K562 (cell line): ENCODE results near the gene HOXB3. TPM values are rescaled to one million over a fixed set of nuclear protein-coding genes. Genes with fewer than 3 reads are reported as not detected.

Experiments used
- ATAC-seq: fragments of 200-7000 bp; cut with Tn5 transposase; 3 replicates; pipeline ENCODE4 v1.9.1; 2020; ENCODE audit warnings: moderate library complexity
- BruUV-seq: library from RNA; stranded (reverse); fragments of 400-500 nt; replicated peaks from 2 replicates; lab custom pipeline; 2021; lab: Mats Ljungman, UMichigan
- CTCF ChIA-PET: fragments of 300-600 bp; formaldehyde crosslinking; extraction: SDS; loops from one replicate; lab custom pipeline; 2021; ENCODE audit warnings: low intra/inter-chr PET ratio; lab: Yijun Ruan, JAX
- POLR2A ChIA-PET: fragments of 300-600, 350-650 bp; sonication (Branson Sonifier 250); formaldehyde crosslinking; extraction: SDS; loops from one replicate; lab custom pipeline; 2021; ENCODE audit warnings: antibody characterized with exemption, inconsistent platforms; lab: Yijun Ruan, JAX
- DNase-seq, 4 experiments: peaks; one replicate each; pipeline versions ENCODE4 v3.0.0 to v3.0.0-alpha.2; 2011 to 2018; ENCODE audit warnings: low spot score in 3 of 4, mixed read lengths in 3 of 4; ENCODE audit errors: extremely low read depth in 1 of 4
- FAIRE-seq: peaks from 2 replicates; lab custom pipeline; 2011; peaks lifted over from hg19 to GRCh38; lab: Jason Lieb, UNC
- H2AFZ ChIP-seq: 2 replicates; pipeline ENCODE4 v1.6.0; 2011; ENCODE audit warnings: low read depth, low read length, control low read depth, inconsistent platforms
- H3K27ac ChIP-seq: fragments of 200-600 bp; 3 replicates; pipeline ENCODE4 v1.8.0; 2011; ENCODE audit warnings: low read depth, mild to moderate bottlenecking, control low read depth, inconsistent platforms, low read length, moderate library complexity, mixed read lengths; ENCODE audit errors: extremely low read depth
- H3K27me3 ChIP-seq, 2 experiments: fragments of 300-600 bp in 1 of 2; 2 replicates in 1 of 2; 3 replicates in 1 of 2; pipeline versions ENCODE4 v1.6.0 to v1.8.0; 2011; ENCODE audit warnings: inconsistent platforms in 2 of 2, low read length in 2 of 2, mild to moderate bottlenecking in 1 of 2, mixed read lengths in 1 of 2, moderate library complexity in 1 of 2; ENCODE audit not compliant: control insufficient read depth in 2 of 2, insufficient read depth in 2 of 2
- H3K36me3 ChIP-seq: fragments of 300-600 bp; 3 replicates; pipeline ENCODE4 v1.8.0; 2011; ENCODE audit warnings: mild to moderate bottlenecking, low read length, inconsistent platforms; ENCODE audit not compliant: control insufficient read depth, insufficient read depth
- H3K4me1 ChIP-seq, 2 experiments: fragments of 200-600 bp in 1 of 2; replicated peaks in 1 of 2; 2 replicates in 1 of 2; 3 replicates in 1 of 2; pipeline versions ENCODE4 v1.5.1 to v1.8.0; 2011; ENCODE audit warnings: inconsistent platforms in 2 of 2, low read length in 2 of 2, mild to moderate bottlenecking in 1 of 2, mixed read lengths in 1 of 2, moderate library complexity in 1 of 2; ENCODE audit not compliant: control insufficient read depth in 2 of 2, insufficient read depth in 2 of 2
- H3K4me2 ChIP-seq: 2 replicates; pipeline ENCODE4 v1.6.1; 2011; ENCODE audit warnings: low read length, control low read depth, inconsistent platforms, mixed read lengths; ENCODE audit not compliant: insufficient read depth
- H3K4me3 ChIP-seq: fragments of 200-600 bp; sonication (generic), shearing (Covaris generic); 2 replicates; pipeline ENCODE4 v1.5.1; 2016; ENCODE audit warnings: control low read depth, inconsistent platforms
- H3K79me2 ChIP-seq: fragments of 200-600 bp; 3 replicates; pipeline ENCODE4 v1.8.0; 2011; ENCODE audit warnings: low read length, inconsistent platforms; ENCODE audit not compliant: control insufficient read depth, insufficient read depth
- H3K9ac ChIP-seq, 2 experiments: 2 replicates each; pipeline versions ENCODE4 v1.6.0 to v1.6.1; 2011; ENCODE audit warnings: low read depth in 2 of 2, low read length in 2 of 2, control low read depth in 1 of 2, inconsistent platforms in 1 of 2, mild to moderate bottlenecking in 1 of 2, mixed read lengths in 1 of 2; ENCODE audit not compliant: insufficient read depth in 1 of 2
- H3K9me1 ChIP-seq: one replicate; pipeline ENCODE4 v1.6.0; 2011; ENCODE audit warnings: inconsistent platforms, mild to moderate bottlenecking, low read length, moderate library complexity; ENCODE audit not compliant: control insufficient read depth, insufficient read depth
- H3K9me3 ChIP-seq: replicated peaks from 2 replicates; pipeline ENCODE4 v1.5.1; 2011; ENCODE audit warnings: low read depth, low read length, inconsistent platforms; ENCODE audit not compliant: control insufficient read depth, insufficient read depth
- H4K20me1 ChIP-seq: replicated peaks from 2 replicates; pipeline ENCODE4 v1.6.1; 2011; ENCODE audit warnings: low read length, inconsistent platforms, mixed read lengths; ENCODE audit not compliant: control insufficient read depth, insufficient read depth
- CBFA2T3 ChIP-seq: fragments of 450-650 bp; IDR thresholded peaks from 2 replicates; pipeline ENCODE4 v1.6.1; 2017
- CTBP1 ChIP-seq: fragments of 450-650 bp; IDR thresholded peaks from 2 replicates; pipeline ENCODE4 v1.6.1; 2016; ENCODE audit warnings: borderline replicate concordance
- E2F5 ChIP-seq: sonication (generic); formaldehyde crosslinking; IDR thresholded peaks from 2 replicates; pipeline ENCODE4 v1.8.0; 2022; ENCODE audit warnings: mild to moderate bottlenecking, missing genetic modification reagents
- ETV6 ChIP-seq, 3 experiments: fragments of 150-350 bp in 1 of 3; sonication (generic) in 1 of 3; formaldehyde crosslinking in 1 of 3; IDR thresholded peaks; 2 replicates each; pipeline versions ENCODE4 v1.6.1 to v1.8.0; 2014 to 2022; ENCODE audit warnings: borderline replicate concordance in 2 of 3, low read depth in 2 of 3, antibody characterized with exemption in 1 of 3, low read length in 1 of 3, mild to moderate bottlenecking in 1 of 3, missing genetic modification reagents in 1 of 3
- FOSL1 ChIP-seq: fragments of 200-800 bp; sonication (Bioruptor generic); conservative IDR thresholded peaks from 2 replicates; pipeline ENCODE4 v1.6.1; 2016; ENCODE audit warnings: missing genetic modification characterization, missing compliant biosample characterization
- MIER1 ChIP-seq: fragments of 450-650 bp; IDR thresholded peaks from 2 replicates; pipeline ENCODE4 v1.6.1; 2016; ENCODE audit warnings: antibody characterized with exemption, mild to moderate bottlenecking, low read depth
- NCOR1 ChIP-seq: fragments of 450-650 bp; IDR thresholded peaks from 2 replicates; pipeline ENCODE4 v1.6.1; 2016; ENCODE audit warnings: mild to moderate bottlenecking, moderate library complexity
- NFRKB ChIP-seq: fragments of 450-650 bp; IDR thresholded peaks from 2 replicates; pipeline ENCODE4 v1.6.1; 2016; ENCODE audit warnings: low read depth
- TFAP4 ChIP-seq: sonication (generic); formaldehyde crosslinking; IDR thresholded peaks from 2 replicates; pipeline ENCODE4 v1.8.0; 2022; ENCODE audit warnings: missing genetic modification reagents, mild to moderate bottlenecking, moderate library complexity, borderline replicate concordance
- ZFPM2 ChIP-seq: fragments of 250-450 bp; sonication (Bioruptor Pico); IDR thresholded peaks from 2 replicates; pipeline ENCODE4 v1.5.1; 2022; ENCODE audit warnings: mild to moderate bottlenecking
- ZNF395 ChIP-seq: fragments of 200-800 bp; sonication (Bioruptor generic); IDR thresholded peaks from 2 replicates; pipeline ENCODE4 v1.6.1; 2017; ENCODE audit warnings: missing genetic modification characterization, missing compliant biosample characterization
- ZNF583 ChIP-seq: fragments of 250-450 bp; sonication (Bioruptor Pico); IDR thresholded peaks from 2 replicates; pipeline ENCODE4 v1.4.0; 2020
- WGBS: fragments of 100-300 bp; shearing (Covaris generic); methylation state at CpG from one replicate; pipeline ENCODE4 v1.1.6; 2016; ENCODE audit warnings: low coverage, mixed read lengths; ENCODE audit not compliant: insufficient coverage; ENCODE audit errors: missing lambda C conversion rate; 5-methylcytosine and 5-hydroxymethylcytosine counted together
- in situ Hi-C: fragments of 300-500 bp; cut with MboI; formaldehyde crosslinking; loops from 4 replicates; pipeline ENCODE4 v1.15.0; 2018; ENCODE audit warnings: inconsistent platforms, mixed read lengths
- intact Hi-C: fragments of 100-400 bp; cut with micrococcal nuclease; formaldehyde crosslinking; loops from 2 replicates; pipeline ENCODE4 v1.14.2; 2022
- polyA plus RNA-seq, 8 experiments: library from polyadenylated mRNA; depleted of rRNA in 4 of 8; stranded (reverse) in 5 of 8; unstranded in 3 of 8; fragments of >200 nt; fragmentation: Nextera tagmentation in 2 of 8; fragmentation: Illumina TruSeq in 1 of 8; extraction: Ambion mirVana in 2 of 8; extraction: Trizol in 1 of 8; gene quantifications; 2 replicates each; pipeline versions ENCODE4 v1.2.1 to v1.2.3, GENCODE V29; 2011 to 2014; ENCODE audit warnings: inconsistent platforms in 1 of 8, missing spikeins in 1 of 8
- total RNA-seq, 7 experiments: library from RNA; depleted of rRNA in 6 of 7; stranded (reverse); fragments of >200 nt in 6 of 7; fragmentation: Illumina TruSeq in 2 of 7; extraction: Trizol in 2 of 7; gene quantifications; 2 replicates each; pipeline versions ENCODE4 v1.2.1 to v1.2.3, GENCODE V29; 2011 to 2021; ENCODE audit warnings: low replicate concordance in 1 of 7

HOXB3 gene
- total and polyA plus RNA-seq, 9 of the 15 experiments (the other 6 are each of a cell fraction or from before 2014, with no cell fraction given): 2.4 to 41.3 (median 20.2) TPM

- Histone ChIP-seq H3K4me1 (peaks cover 6 to 41% of the 10 kb centered on the region in 2 experiments; a peak in 4 of 5 replicates), H3K4me3 (no peak overlapping the region), H3K9me1 (no peaks in the 10 kb centered on the region), H3K36me3 (no peaks in the 10 kb centered on the region), H3K9me3 (no peaks in the 10 kb centered on the region), H3K9ac (peak overlapping the region in 1 of 2 experiments; percentile 9; a peak in 1 of 4 replicates), H3K27ac (no peak overlapping the region), H3K4me2 (no peak overlapping the region), H3K79me2 (no peaks in the 10 kb centered on the region), H2AFZ (no peak overlapping the region), H4K20me1 (no peaks in the 10 kb centered on the region), H3K27me3 (no peaks in the 10 kb centered on the region)
- no TSS peak for BruUV-seq
- FAIRE-seq (no peak), ATAC-seq (no peak), DNase-seq (no peak)
- 12% methylated on average over 5 of the region's 5 CpGs for WGBS
- in situ Hi-C loops: no loop called here
- intact Hi-C loops: no loop called here
- TF ChIP-seq NCOR1 (no peak), CBFA2T3 (peak; percentile 33), ETV6 (IDR thresholded peaks at IDR 0.05; ENCODE audit: borderline replicate concordance in 1 of 2, low read depth in 2 of 2, low read length in 1 of 2) (no peak), ETV6 (CRISPR knock-in tag; IDR thresholded peaks at IDR 0.05; ENCODE audit: borderline replicate concordance) (no peak), MIER1 (no peak), CTBP1 (peak; percentile 37; the same call in 1 of the 2 replicates), E2F5 (CRISPR knock-in tag) (no peak), ZNF395 (CRISPR knock-in tag) (no peak), ZNF583 (no peak), NFRKB (no peak), TFAP4 (peak; percentile 26; the same call in 1 of the 2 replicates), ZFPM2 (CRISPR knock-in tag) (no peak), FOSL1 (tag) (no peak)
- ChIA-PET CTCF (no interaction called here), POLR2A (interaction anchor here (0.7 to 1.4 kb wide), 5 partner anchors 9 to 63 kb away, joined by 3 to 5 read pairs (median 3); no protein-coding TSS in a partner anchor)
Observed at GRCh38 chr17:48503747-48504146, 86.3 kb downstream of the HOXB3 start.
